Hepatocyte (in vitro differentiated cells): ENCODE data around the gene BCAR1.

Source experiments
- CTCF ChIP-seq: fragments of 200-600 bp; sonication (generic); IDR thresholded peaks from 2 replicates; pipeline ENCODE4 v1.5.1; 2016; ENCODE audit warnings: antibody characterized with exemption, mild to moderate bottlenecking; ENCODE audit not compliant: poor library complexity
- EZH2 ChIP-seq: fragments of 200-600 bp; sonication (generic); IDR thresholded peaks from 2 replicates; pipeline ENCODE4 v1.6.1; 2016; ENCODE audit warnings: antibody characterized with exemption, mild to moderate bottlenecking, borderline replicate concordance
- EZH2phosphoT487 ChIP-seq: fragments of 200-600 bp; sonication (generic); IDR thresholded peaks from one replicate; pipeline ENCODE4 v1.6.1; 2018; ENCODE audit warnings: antibody characterized with exemption, mild to moderate bottlenecking, low read depth, moderate library complexity; ENCODE audit not compliant: unreplicated experiment, severe bottlenecking

GRCh38 chr16:75248142-75248535 lies 3.3 kb downstream of the BCAR1 start:
- TF ChIP-seq CTCF (no peak), EZH2 (no peak), EZH2phosphoT487 (no peak)
